Transverse colon (tissue), 4 donors: ENCODE data around the gene KIF18A. TPM values are rescaled to one million over a fixed set of nuclear protein-coding genes. Genes with fewer than 3 reads are reported as not detected.

Source experiments
- DNase-seq: peaks from one replicate; pipeline ENCODE4 v3.0.0-alpha.2; 2019
- H3K27ac ChIP-seq, 4 donors: fragments of 200-600 bp; sonication (generic); 2 replicates each; pipeline ENCODE4 v1.5.1; 2016 to 2018; ENCODE audit warnings: inconsistent platforms in 4 of 4
- H3K27me3 ChIP-seq: fragments of 200-600 bp; sonication (generic); 2 replicates; pipeline ENCODE4 v1.5.1; 2017; ENCODE audit warnings: inconsistent platforms
- H3K36me3 ChIP-seq, 4 donors: fragments of 200-600 bp; sonication (generic); 2 replicates each; pipeline ENCODE4 v1.5.1; 2017 to 2019; ENCODE audit warnings: inconsistent platforms in 4 of 4
- H3K4me1 ChIP-seq, 4 donors: fragments of 200-600 bp; sonication (generic); 2 replicates each; pipeline ENCODE4 v1.5.1; 2017 to 2020; ENCODE audit warnings: inconsistent platforms in 4 of 4
- H3K4me3 ChIP-seq, 4 donors: fragments of 200-600 bp; sonication (generic); 1 replicate in 1 of 4; 2 replicates in 3 of 4; pipeline versions ENCODE4 v1.5.1 to v1.6.1; 2017 to 2019; ENCODE audit warnings: inconsistent platforms in 4 of 4
- H3K9me3 ChIP-seq, 2 donors: fragments of 200-600 bp; sonication (generic); 2 replicates each; pipeline ENCODE4 v1.5.1; 2017 to 2019; ENCODE audit warnings: inconsistent platforms in 2 of 2
- CTCF ChIP-seq, 5 experiments: fragments of 200-600 bp in 3 of 5; fragments of 450-650 bp in 2 of 5; sonication (generic) in 3 of 5; IDR thresholded peaks; 1 replicate in 2 of 5; 2 replicates in 3 of 5; pipeline ENCODE4 v1.5.1; 2016 to 2017; ENCODE audit warnings: antibody characterized with exemption in 5 of 5, inconsistent platforms in 3 of 5, mild to moderate bottlenecking in 2 of 5, moderate library complexity in 1 of 5
- EP300 ChIP-seq: sonication (generic); formaldehyde crosslinking; IDR thresholded peaks from one replicate; pipeline ENCODE4 v1.6.1; 2017; ENCODE audit warnings: antibody characterized with exemption, low read depth
- POLR2A ChIP-seq: fragments of 450-650 bp; IDR thresholded peaks from one replicate; pipeline ENCODE4 v1.6.1; 2016; ENCODE audit warnings: antibody characterized with exemption, mild to moderate bottlenecking, moderate library complexity
- POLR2AphosphoS5 ChIP-seq, 3 donors: sonication (generic); formaldehyde crosslinking; IDR thresholded peaks; one replicate each; pipeline ENCODE4 v1.6.1; 2016; ENCODE audit warnings: antibody characterized with exemption in 3 of 3
- WGBS, 2 donors: methylation state at CpG; one replicate each; pipeline ENCODE4 v1.1.5; 2018; ENCODE audit warnings: low coverage in 1 of 2; 5-methylcytosine and 5-hydroxymethylcytosine counted together
- in situ Hi-C, 4 donors: fragments of 200-750 bp; cut with MboI; loops; one replicate each; pipeline versions ENCODE4 v1.15.0 to v1.15.1; 2017; ENCODE audit warnings: low sequenced_read_pairs in 3 of 4, low pct_ligation_motif_present in 1 of 4, low pct_unique_long_range_greater_than_20kb in 1 of 4
- intact Hi-C: fragments of 100-400 bp; cut with DNase I; formaldehyde crosslinking; loops from one replicate; pipeline ENCODE4 v1.15.1; 2023; ENCODE audit warnings: low total_unique reads
- total RNA-seq, 4 donors: library from RNA; depleted of rRNA; stranded (reverse); fragments of >200 nt; gene quantifications; one replicate each; pipeline ENCODE4 v1.1.0, GENCODE V29; 2016

The KIF18A gene
- total RNA-seq, 4 donors from 2014 or later: 0.20 to 1.8 (median 0.43) TPM

GRCh38 chr11:27991736-27992135 lies 116.2 kb downstream of the KIF18A start:
- H3K4me3 ChIP-seq: no peak overlapping the region
- intact Hi-C loops (no loop called here), in situ Hi-C loops (no loop called here)
- no peaks in the 10 kb centered on the region for H3K36me3 ChIP-seq
- no peak overlapping the region for H3K27ac ChIP-seq
- no peaks in the 10 kb centered on the region for H3K4me1 ChIP-seq
- no peaks in the 10 kb centered on the region for H3K27me3 ChIP-seq
- no peak for DNase-seq
- 57 to 75% methylated on average over 1 of the region's 1 CpG for WGBS, 2 donors
- TF ChIP-seq POLR2A: no peak
- no peaks in the 10 kb centered on the region for H3K9me3 ChIP-seq

GRCh38 chr11:27977527-27977926 lies 130.4 kb downstream of the KIF18A start:
- Histone ChIP-seq H3K4me3 (no peak overlapping the region), H3K9me3 (no peaks in the 10 kb centered on the region), H3K36me3 (no peaks in the 10 kb centered on the region), H3K27ac (no peak overlapping the region), H3K27me3 (no peaks in the 10 kb centered on the region), H3K4me1 (no peaks in the 10 kb centered on the region)
- in situ Hi-C loops (no loop called here), intact Hi-C loops (no loop called here)
- TF ChIP-seq POLR2AphosphoS5 (IDR thresholded peaks at IDR 0.05): no peak
- no peak for TF ChIP-seq CTCF (IDR thresholded peaks at IDR 0.05)
- TF ChIP-seq POLR2A: no peak
- no peak for TF ChIP-seq EP300
- WGBS, 2 donors: 79 to 84% methylated on average over 2 of the region's 2 CpGs
- no peak for DNase-seq

- Histone ChIP-seq H3K27me3 (no peaks in the 10 kb centered on the region), H3K4me3 (no peak overlapping the region), H3K4me1 (no peaks in the 10 kb centered on the region), H3K27ac (no peak overlapping the region), H3K9me3 (no peaks in the 10 kb centered on the region), H3K36me3 (no peaks in the 10 kb centered on the region)
- 87 to 100% methylated on average over 2 to 3 of the region's 3 CpGs for WGBS, 2 donors
- DNase-seq: no peak
- TF ChIP-seq POLR2A: no peak
- TF ChIP-seq POLR2AphosphoS5 (IDR thresholded peaks at IDR 0.05): no peak
- no peak for TF ChIP-seq CTCF (IDR thresholded peaks at IDR 0.05)
- TF ChIP-seq EP300: no peak
- in situ Hi-C loops: no loop called here
- intact Hi-C loops: no loop called here
These were observed 130.9 kb downstream of the KIF18A start for GRCh38 chr11:27977031-27977430.

GRCh38 chr11:27976262-27976661 lies 131.7 kb downstream of the KIF18A start:
- Histone ChIP-seq H3K36me3 (no peaks in the 10 kb centered on the region), H3K4me3 (no peak overlapping the region), H3K27me3 (no peaks in the 10 kb centered on the region), H3K9me3 (no peaks in the 10 kb centered on the region), H3K4me1 (no peaks in the 10 kb centered on the region), H3K27ac (no peak overlapping the region)
- no peak for TF ChIP-seq POLR2AphosphoS5 (IDR thresholded peaks at IDR 0.05)
- TF ChIP-seq POLR2A: no peak
- TF ChIP-seq CTCF (IDR thresholded peaks at IDR 0.05): no peak
- TF ChIP-seq EP300: no peak
- DNase-seq: no peak
- intact Hi-C loops (no loop called here), in situ Hi-C loops (no loop called here)
- 59 to 76% methylated on average over 4 of the region's 4 CpGs for WGBS, 2 donors

- Histone ChIP-seq H3K27me3 (no peaks in the 10 kb centered on the region), H3K9me3 (no peaks in the 10 kb centered on the region), H3K4me3 (no peak overlapping the region), H3K36me3 (no peaks in the 10 kb centered on the region), H3K4me1 (no peaks in the 10 kb centered on the region), H3K27ac (no peak overlapping the region)
- no peak for TF ChIP-seq POLR2AphosphoS5 (IDR thresholded peaks at IDR 0.05)
- TF ChIP-seq CTCF (IDR thresholded peaks at IDR 0.05): no peak
- TF ChIP-seq EP300: no peak
- no peak for TF ChIP-seq POLR2A
- DNase-seq: no peak
- in situ Hi-C loops (no loop called here), intact Hi-C loops (no loop called here)
- 80 to 84% methylated on average over 4 of the region's 4 CpGs for WGBS, 2 donors
These were observed 134.0 kb downstream of the KIF18A start for GRCh38 chr11:27973851-27974536.
